GM18507 (cell line): ENCODE data around the gene AKAP13.

Experiments
- DNase-seq: peaks from one replicate; pipeline ENCODE4 v3.0.0; 2011; ENCODE audit warnings: low read depth; ENCODE audit not compliant: insufficient read length; ENCODE audit errors: extremely low spot score
- FAIRE-seq: peaks from 2 replicates; lab custom pipeline; 2011; peaks lifted over from hg19 to GRCh38; lab: Jason Lieb, UNC

The AKAP13 gene

DNA sequence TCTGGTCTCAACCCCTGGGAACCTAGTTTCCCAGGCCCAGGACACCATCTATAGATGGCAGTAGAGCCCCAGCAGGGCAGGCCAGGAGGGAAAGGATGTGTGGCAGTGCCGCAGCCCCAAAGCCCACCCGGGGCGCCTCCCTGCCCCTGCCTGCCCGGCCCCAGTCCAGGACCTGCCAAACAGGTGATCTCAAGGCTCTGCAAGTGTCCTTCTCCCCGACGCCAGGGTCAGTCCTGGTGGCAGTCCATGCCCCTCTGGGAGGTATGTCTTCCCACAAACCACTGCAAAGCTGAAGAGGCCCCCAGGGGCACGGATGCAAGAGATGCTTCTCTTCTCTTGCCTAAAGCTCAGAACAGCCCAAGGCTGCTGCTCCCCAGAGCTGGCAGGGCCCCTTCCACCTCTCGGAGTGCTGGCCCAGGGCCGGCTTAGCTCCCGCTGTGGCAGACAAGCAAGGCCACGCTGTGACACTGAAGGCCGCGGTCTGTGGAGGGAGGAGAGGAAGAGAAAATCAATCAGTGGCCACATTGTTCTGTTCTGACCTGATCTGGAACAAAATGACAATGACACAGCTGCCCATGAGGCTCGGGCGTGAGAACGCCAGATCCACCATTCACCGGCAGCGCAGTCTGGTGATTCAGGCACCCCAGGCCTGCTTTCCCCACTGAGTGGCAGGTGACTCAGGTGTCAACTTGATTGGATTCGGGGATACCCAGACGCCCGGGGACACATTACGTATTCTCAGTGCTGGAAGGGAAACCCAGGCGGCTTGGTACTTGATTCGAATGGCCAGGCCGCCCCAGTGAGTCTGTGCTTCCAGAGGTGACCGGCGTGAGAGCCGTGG, 380.3 kb downstream of the AKAP13 start:
- no peak for FAIRE-seq

DNA sequence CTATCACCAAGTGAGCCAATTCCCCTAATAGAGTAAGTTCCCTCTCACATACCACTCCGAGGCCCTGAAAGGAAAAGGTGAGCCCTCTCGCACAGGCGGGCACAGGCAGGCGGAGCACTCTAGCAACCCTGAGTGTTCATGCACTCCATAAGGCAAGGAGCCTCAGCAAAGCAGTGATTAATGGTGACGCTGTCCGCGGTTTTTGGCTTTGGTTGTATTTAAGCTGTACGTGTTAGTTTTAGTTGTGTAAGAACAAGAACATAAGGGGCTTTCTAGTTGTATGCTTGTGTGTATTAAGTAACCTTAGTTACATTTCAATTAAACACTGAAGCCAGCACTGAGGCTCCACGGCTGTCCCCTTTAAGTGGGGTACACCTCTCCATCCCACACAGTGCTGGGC, 381.2 kb downstream of the AKAP13 start:
- FAIRE-seq: no peak

More for the DNA sequence above, 380.3 kb downstream of the AKAP13 start:
- no peak for DNase-seq

DNA sequence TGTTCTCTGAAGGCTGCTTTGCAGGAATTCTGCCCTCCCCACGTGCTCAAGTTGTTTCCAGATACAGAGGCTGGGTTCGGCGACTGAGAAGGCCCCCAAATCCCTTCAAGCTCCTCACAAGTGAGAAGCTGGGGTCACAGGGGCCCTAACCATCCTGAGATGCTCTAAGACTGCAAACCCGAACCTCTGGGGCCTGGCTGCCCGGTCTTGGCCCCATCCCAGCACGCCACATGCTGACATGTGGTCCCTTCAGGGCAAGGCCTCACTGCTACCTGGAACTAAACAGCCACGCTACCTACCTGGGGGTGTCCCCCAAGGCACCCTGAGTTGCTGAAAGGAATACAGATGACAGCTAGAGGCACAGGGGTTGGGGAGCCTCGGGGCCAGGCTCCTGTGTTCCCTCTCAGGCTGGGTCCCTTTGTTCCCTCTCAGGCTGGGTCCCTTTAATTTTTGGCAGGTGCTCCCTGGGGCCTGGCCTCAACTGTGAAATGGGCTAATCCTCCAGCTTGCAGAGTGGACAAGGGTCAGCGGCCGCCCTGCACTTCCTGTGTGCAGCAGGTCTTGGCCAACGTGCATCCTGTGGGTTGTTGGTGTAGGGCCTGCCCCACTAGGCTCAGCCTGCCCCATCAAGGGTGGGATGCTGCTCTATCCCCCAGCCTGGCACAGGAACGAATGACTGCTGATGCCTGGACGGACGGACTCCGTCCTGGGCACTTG, 381.8 kb downstream of the AKAP13 start:
- DNase-seq (no peak), FAIRE-seq (no peak)

More for the DNA sequence above, 381.2 kb downstream of the AKAP13 start:
- no peak for DNase-seq

DNA sequence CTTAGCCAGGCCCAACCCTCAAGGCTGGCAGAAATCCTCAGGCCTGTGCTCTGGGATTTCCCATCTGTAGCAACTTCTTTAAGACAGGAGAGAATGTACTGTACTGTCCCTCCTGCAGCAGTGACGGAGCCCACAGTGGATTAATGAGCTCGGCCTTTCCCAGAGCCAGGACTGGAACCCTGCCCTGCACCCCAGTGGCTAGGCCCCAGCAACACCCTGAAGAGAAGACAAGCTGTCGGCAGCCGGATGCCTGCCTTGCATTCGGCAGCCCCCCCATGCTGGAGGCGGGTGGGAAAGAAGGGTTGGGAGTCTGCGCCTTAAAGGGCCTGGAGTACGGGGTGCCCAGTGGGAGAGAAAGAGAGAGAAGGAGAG, 382.3 kb downstream of the AKAP13 start:
- FAIRE-seq (no peak), DNase-seq (no peak)

DNA sequence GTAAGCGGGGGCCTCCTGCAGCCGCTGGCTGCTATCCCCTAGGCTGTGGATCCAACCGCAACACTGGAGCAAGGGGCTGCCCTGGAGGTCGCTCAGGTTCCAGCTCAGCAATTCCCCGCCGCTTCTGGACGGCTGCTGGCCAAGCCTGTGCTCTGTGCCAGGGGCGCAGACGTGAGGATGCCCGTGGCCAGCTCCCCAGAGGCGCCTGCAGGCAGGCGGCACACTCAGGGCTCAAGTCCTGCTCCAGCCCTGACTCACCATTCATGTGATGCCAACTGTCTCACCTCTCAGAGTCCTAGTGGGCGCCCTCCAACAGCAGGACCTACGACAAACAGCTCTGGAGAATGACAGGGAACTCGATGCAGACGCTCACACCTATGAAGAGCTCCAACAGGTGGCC, 382.8 kb downstream of the AKAP13 start:
- FAIRE-seq (no peak), DNase-seq (no peak)

DNA sequence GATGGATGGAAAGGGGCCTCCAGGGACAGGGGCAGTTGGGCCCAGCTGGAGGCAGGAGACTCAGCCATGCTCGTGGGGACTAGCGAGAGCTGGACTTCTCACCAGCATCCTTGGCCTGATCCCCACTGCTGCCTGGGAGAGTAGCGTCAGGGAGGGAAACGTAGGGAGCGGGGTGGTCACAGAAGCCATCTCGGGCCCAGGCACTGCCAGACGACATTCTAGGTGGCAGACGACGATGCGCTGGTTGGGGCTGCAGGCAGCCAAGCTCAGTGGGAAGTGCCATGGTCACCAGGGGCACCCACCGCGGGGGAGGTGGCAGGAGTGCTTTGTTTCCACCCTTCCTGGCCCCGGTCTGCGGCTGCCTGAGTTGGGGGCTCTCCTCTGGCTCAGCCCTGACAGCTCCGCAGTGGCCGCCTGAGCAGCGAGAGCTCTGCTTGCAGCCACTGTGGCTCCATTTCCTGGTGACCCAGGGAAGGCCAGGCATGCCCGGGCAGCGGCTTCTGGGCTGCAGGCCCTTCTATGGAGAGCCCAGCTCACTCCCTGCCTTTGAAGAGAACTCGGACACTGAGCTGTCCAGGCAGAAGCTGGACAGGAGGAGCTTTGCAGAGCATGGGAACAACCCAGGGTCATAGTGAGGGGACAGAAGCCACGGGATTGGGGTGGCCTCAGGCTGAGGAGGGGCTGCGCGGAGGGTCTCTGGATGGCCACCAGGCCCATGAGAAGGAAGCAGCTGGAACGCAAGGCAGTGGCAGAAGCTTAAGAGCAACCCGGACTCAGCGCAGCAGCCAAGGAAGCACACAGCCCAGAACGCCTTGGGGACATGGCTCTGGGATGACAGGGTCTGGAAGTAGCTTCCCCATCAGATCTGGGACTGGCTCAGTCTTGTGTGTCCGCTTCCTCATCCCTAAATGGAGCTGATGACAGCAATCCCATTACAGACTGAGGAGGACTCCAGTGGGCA, 383.6 kb downstream of the AKAP13 start:
- no peak for FAIRE-seq

DNA sequence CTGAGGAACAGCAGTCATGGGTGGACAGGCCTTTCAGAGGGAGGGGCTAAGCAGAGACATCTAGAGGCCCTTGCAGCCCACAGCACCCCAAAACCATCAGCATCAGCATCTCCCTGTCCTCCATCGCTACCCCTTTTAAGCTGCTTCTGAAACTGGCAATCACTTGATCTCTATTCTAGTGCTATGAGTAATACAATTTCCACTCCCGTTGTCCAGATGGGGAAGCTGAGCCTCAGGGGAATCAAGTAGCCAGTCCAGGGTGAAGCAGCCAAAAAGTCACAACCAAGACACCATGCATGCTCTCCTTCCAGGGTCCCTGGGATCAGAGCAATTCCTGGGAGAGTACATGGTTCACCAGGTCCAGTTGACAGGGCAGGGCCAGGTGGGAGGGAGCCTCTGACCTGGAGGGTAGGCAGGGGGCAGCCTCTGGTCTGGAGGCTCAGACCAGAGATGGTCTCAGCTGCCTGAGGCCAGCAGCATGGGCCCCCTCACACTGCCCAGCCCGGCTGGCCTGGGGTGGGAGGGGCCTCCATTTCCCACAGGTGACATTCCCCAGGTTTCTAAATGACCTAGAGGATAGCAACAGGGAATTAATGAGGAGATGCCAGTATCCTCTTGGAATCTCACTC, 384.4 kb downstream of the AKAP13 start:
- FAIRE-seq (no peak), DNase-seq (no peak)

More for the DNA sequence above, 383.6 kb downstream of the AKAP13 start:
- DNase-seq: no peak

DNA sequence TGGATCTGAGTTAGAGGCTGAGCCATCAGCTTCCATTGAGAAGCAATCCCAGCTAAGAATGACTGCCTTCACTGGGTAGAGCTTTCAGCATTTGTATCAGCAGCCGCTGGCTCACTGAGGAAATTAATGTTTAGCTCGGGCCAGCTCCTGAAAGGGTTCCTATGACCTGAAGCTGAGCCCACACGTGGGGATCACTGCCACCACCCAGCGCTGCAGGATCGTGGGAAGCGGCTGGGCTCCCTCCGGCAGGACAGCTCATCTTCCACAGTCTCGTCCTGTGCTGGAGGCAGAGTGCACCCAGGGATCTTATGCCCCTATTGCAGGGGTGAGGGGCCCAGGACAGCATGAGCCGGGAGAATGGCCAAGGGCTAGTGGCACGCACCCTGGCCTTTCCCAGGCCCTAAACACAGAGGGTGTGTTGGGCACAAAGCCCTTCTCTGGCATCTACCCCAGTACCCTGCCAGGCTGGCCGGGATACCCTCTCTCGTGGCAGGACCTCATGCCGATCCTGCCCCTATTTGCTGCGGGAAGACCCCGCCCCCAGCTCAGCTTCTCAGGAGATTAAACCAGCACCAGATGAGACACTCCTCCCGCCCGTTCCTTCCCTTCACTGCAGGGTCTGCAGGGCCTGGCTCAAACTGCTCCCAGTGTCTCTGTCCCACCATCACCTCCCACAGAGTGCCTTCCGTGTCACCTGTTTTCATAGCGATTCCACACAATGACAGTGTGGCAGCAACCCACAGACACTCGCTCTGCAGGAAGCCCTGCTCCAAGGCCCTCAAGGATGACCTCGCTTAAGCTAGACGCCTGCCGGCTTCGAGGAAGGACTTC, 385.8 kb downstream of the AKAP13 start:
- DNase-seq: no peak
- FAIRE-seq: no peak

DNA sequence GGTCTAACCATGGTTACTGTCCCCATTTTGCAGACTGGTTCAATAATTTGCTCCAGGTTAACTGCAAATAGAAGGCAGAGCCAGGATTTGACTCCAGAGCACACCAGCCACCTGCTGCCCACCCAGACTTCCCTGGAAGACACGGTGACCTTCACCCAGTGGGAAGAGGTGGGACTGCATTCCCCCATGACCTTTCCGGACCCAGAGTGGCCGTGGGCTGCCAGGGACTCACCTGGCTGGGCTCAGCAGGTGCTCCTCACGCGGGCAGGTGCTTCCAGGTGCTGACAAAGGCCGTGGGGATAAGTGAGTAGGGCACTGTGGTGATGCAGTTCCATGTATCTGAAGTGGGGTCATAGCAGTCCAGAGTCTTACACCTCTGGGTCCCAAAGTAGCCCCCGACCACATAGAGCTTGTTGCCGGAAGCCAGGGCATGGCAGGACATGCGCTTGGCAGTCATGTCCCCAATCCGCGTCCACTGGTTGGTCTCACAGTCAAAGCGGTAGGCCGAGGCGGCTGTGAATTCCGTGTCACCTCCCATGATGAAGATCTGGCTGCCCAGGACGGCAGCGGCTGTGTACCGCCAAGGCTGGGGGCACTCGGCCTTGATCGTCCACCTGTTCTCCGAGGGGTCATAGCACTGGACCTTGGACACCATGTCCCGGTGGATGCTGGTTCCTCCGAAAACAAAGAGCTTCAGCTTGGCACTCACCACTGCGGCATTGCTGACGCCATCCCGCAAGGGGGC, 387.6 kb downstream of the AKAP13 start:
- FAIRE-seq (no peak), DNase-seq (no peak)

DNA sequence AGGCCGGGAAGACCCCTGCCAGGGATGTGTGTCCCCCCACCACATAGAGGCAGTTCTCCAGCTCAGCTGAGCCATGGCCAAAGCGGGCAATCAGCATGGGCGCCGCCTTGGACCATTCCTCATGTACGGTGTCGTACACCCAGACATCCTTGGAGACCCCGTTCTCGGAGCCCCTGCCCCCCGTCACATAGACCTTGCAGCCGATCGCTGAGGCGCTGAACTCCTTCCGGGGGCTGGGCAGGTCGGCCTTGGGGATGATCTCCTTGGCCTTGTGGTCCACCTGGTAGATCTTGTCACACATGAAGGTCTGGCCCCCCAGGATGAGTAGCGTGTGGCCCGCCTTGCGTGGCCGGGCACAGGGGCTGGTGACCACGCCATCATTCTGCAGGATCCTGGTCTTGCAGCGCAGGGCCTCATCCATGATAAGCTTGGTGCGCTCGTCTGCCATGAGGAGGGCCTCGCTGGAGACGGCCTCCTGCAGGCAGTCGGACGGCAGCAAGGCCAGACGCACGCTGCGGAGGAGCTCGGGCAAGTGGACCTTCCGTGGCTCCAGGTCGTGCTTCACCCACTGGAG, 388.3 kb downstream of the AKAP13 start:
- no peak for DNase-seq
- FAIRE-seq: no peak

DNA sequence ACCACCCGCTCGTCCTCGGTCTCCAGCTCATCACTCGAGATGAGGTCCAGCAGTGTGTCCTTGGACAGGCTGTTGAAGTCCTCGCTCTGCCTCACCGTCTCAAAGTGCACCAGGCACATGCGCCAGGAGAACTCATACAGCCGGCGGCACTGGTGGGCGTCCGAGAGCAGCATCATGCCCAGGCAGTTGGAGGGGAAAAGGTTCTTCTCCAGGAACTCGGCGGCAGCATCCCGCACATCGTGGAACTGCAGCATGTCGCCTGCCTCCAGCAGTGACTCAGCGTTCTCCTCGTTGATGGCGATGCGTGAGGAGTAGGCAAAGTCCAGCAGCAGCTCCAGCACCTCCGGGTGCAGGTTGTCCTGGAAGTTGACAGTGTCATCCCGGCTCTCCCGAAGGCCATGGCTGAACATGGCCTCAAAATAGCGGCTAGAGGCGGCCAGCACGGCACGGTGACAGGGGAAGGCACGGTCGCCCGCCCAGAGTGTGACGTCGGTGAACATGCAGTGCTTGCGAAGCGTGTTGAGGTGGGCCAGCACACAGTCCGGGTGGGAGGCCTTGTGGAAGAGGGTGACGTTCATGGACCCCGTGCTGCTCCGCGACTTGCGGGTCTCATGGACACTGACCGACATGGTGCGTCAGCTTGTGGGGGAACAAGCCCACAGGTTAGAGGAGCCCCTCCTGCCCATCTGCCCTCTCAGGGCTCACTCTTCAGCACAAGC, 388.9 kb downstream of the AKAP13 start:
- no peak for FAIRE-seq

DNA sequence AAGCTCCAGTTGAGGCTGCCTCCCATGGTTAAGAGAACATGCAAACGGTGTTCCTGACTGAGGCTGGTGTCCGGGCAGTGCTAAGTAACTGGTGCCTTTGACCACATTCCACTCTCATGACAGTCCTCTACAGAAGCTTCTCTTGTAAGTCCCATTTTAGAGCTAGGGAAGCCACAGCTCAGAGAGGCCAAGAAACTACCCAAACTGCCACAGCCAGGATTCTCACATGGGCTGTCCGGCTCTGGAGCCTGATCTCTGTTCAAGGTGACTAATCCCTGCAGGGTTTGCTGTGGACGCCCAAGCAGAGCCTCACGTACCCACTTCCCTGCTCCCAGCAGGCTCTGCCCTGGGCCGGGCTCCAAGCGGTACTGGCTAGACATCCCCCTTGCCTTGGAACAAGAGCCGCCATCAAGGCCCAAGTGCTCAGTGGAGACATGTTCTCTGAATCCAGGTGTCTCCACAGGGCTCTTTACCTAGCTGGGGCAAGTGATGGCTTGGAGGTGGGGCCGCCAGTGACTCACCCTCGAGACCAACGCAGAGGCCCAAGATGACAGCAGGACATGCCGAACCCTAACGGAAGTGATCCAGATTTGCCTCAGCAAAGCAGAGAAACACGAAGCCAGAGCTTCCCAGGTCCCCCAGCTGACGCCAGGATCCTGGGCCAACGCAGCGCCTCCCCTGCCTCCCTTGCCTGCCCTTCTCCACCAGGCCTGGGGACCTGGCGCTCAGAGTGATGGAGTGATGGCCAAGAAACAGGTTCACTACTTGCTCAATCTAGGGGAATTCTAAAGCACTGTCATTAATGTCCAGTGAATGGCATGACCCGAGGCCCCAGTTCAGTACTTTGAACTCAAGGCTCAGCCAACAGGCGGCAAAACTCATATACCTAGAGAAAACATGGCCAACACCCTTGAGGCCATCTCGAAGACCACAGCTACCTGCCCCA, 390.0 kb downstream of the AKAP13 start:
- DNase-seq: no peak
- FAIRE-seq: no peak

More for the DNA sequence above, 388.9 kb downstream of the AKAP13 start:
- no peak for DNase-seq

DNA sequence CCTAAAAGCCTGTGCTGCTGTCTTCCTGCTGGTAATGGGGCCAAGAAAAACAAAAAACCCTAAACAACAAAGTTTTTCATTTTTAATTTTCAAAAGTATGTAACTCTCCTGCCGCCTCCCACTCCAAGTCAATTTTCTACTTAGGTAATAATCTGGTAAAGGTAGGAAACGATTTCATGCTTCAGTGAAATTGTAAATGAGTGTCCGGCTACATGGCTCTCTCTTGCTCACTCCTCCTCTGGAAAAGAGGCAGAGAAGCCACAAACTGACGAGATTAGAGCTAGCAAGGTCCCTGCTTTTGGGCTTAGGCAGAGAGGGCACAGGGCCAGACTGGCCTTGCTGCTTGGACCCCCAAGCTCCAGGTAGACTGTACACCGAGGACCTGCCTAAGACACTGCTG, 390.9 kb downstream of the AKAP13 start:
- FAIRE-seq: no peak
- no peak for DNase-seq

DNA sequence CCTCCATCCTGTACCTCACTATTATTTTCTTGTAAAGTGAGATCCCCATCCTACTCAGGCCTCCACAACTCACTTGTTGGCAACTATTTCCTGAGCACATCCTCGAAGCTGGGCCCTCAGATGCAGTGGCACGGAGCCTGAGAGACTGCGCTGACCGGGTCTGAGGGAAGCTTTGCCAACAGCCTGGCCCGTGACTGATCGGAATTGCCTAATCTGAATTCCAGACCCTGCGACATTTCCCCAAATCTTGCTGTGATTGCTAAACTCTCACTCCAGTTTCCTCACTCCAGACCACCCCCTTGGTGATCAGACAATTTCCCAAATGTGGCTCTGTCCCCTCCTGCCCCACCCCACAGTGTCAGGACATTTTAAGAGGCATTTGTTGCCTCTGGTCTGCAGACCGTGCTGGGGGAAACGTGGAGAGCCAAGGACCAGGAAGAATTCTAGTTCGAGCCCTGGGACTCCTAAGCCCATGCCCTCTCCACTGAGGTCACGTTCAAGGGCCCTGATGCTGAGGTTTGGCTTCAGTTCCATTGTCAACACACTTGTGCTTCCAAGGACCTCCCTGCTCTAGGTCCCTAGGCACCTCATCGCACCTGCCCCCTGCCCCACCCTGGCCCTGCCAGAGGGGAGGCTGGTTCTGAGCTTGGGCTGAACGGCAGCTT, 391.5 kb downstream of the AKAP13 start:
- FAIRE-seq: no peak

DNA sequence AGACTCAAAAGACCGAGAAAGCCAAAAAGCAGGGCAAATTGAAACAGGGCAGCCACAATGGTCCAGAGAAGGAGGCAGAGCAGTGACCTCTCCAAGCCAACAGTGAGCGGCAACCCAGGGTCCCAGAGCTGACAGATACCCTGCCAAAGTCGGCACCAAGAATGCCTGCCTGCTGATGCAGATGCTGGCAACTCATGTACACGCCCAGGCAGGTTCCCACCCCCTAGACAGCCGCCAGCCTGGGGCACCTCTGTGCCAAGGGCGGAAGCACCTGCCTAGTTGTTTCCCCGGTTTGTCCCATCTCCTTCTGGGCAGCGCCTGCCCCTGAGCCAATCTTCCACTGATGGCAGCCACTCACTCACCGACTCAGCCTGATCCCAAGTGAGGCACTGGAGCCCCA, 392.3 kb downstream of the AKAP13 start:
- no peak for FAIRE-seq
- DNase-seq: no peak

More for the DNA sequence above, 391.5 kb downstream of the AKAP13 start:
- no peak for DNase-seq
